Esophagus squamous epithelium (tissue), 5 donors: Measurements from ENCODE around the gene TMEM184B. TPM values are rescaled to one million over a fixed set of nuclear protein-coding genes. Genes with fewer than 3 reads are reported as not detected.

Experiments
- DNase-seq: peaks from one replicate; lab custom pipeline; 2025; lab: John Stamatoyannopoulos, UW
- H3K27ac ChIP-seq, 4 donors: fragments of 200-600 bp; sonication (generic); one replicate each; pipeline ENCODE4 v1.5.1; 2016 to 2019; ENCODE audit warnings: mild to moderate bottlenecking in 1 of 4
- H3K27me3 ChIP-seq, 4 donors: fragments of 200-600 bp; sonication (generic); 1 replicate in 3 of 4; 2 replicates in 1 of 4; pipeline versions ENCODE4 v1.5.1 to v1.6.0; 2017 to 2021; ENCODE audit warnings: antibody characterized with exemption in 1 of 4
- H3K36me3 ChIP-seq, 3 donors: fragments of 200-600 bp; sonication (generic); one replicate each; pipeline ENCODE4 v1.5.1; 2016 to 2019
- H3K4me1 ChIP-seq, 3 donors: fragments of 200-600 bp; sonication (generic); one replicate each; pipeline ENCODE4 v1.5.1; 2017 to 2019
- H3K4me3 ChIP-seq, 4 donors: fragments of 200-600 bp; sonication (generic); 1 replicate in 3 of 4; 2 replicates in 1 of 4; pipeline ENCODE4 v1.5.1; 2016 to 2019; ENCODE audit warnings: mild to moderate bottlenecking in 2 of 4, moderate library complexity in 1 of 4
- H3K9me3 ChIP-seq, 3 donors: fragments of 200-600 bp; sonication (generic); one replicate each; pipeline ENCODE4 v1.5.1; 2016 to 2019
- POLR2A ChIP-seq, 4 donors: fragments of 450-650 bp; IDR thresholded peaks; one replicate each; pipeline ENCODE4 v1.6.1; 2017; ENCODE audit warnings: antibody characterized with exemption in 4 of 4, mild to moderate bottlenecking in 4 of 4, moderate library complexity in 3 of 4
- WGBS, 2 donors: methylation state at CpG; one replicate each; pipeline ENCODE4 v1.1.5; 2018; 5-methylcytosine and 5-hydroxymethylcytosine counted together
- intact Hi-C: fragments of 100-400 bp; cut with DNase I; formaldehyde crosslinking; loops from one replicate; pipeline ENCODE4 v1.15.0; 2022
- total RNA-seq, 4 donors: library from RNA; depleted of rRNA; stranded (reverse); fragments of >200 nt; gene quantifications; one replicate each; pipeline ENCODE4 v1.1.0, GENCODE V29; 2016
- TF ChIP-seq, protein P1 (sequence below), 6 experiments: fragments of 450-650 bp in 4 of 6; fragments of 200-600 bp in 2 of 6; sonication (generic) in 2 of 6; IDR thresholded peaks; one replicate each; pipeline ENCODE4 v1.5.1; 2016 to 2019; ENCODE audit warnings: antibody characterized with exemption in 6 of 6, mild to moderate bottlenecking in 4 of 6, moderate library complexity in 4 of 6
- donor health status: DM: yes; HTN: yes; CAD: no.

Gene TMEM184B
- total RNA-seq, 4 donors from 2014 or later: 22.5 to 55.1 (median 28.3) TPM

DNA sequence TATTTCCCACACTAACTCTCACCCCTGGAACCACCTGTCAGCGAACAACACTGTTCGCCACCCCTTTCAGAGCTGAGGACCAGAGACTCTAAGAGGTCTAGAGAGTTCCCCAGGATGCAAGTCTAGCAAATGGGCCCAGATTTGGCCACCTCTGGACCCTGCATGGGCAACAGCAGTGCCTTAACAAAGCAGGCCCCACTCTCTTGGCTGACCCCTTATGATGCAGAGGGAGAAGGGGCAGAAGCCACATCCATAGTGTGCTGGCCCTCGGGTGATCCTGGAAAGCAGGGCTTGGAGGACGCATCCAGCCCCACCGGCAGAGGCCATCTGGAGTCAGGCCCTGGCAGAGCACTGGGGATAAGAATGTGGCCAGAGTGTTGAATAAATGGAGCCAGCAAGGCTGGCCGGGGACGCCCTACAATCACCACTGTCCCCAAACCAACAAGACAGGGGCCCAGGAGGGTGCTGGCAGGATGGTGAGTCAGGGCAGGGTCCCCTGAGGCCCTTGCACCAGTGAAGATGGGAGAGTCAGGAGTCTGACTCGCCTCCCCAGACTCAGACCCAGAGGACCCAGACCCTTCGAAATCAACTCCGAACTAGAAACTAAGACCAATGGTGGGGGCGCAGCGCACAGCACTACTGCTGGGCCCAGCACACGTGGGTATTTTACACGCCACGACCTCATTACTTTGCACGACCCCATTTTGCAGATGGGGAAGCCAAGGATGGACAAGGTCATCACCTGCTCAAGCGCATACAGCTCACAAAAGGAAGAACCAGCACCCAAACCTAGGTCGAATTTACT is 37.9 kb upstream of the TMEM184B start:
- Histone ChIP-seq H3K27ac (peak overlapping the region; percentile 63 to 99 (median 88)), H3K27me3 (no peaks in the 10 kb centered on the region), H3K4me1 (peaks cover 51 to 99% (median 74%) of the 10 kb centered on the region in 3 donors), H3K4me3 (peak overlapping the region in 1 of 4 donors; percentile 6), H3K36me3 (peaks cover 0 to 51% (median 0%) of the 10 kb centered on the region in 3 donors), H3K9me3 (no peaks in the 10 kb centered on the region)
- no peak for DNase-seq
- TF ChIP-seq, protein P1, sequence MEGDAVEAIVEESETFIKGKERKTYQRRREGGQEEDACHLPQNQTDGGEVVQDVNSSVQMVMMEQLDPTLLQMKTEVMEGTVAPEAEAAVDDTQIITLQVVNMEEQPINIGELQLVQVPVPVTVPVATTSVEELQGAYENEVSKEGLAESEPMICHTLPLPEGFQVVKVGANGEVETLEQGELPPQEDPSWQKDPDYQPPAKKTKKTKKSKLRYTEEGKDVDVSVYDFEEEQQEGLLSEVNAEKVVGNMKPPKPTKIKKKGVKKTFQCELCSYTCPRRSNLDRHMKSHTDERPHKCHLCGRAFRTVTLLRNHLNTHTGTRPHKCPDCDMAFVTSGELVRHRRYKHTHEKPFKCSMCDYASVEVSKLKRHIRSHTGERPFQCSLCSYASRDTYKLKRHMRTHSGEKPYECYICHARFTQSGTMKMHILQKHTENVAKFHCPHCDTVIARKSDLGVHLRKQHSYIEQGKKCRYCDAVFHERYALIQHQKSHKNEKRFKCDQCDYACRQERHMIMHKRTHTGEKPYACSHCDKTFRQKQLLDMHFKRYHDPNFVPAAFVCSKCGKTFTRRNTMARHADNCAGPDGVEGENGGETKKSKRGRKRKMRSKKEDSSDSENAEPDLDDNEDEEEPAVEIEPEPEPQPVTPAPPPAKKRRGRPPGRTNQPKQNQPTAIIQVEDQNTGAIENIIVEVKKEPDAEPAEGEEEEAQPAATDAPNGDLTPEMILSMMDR (IDR thresholded peaks at IDR 0.05): no peak
- TF ChIP-seq POLR2A (IDR thresholded peaks at IDR 0.05): no peak
- intact Hi-C loops: no loop called here
- WGBS, 2 donors: 77 to 80% methylated on average over 12 to 13 of the region's 18 CpGs

DNA sequence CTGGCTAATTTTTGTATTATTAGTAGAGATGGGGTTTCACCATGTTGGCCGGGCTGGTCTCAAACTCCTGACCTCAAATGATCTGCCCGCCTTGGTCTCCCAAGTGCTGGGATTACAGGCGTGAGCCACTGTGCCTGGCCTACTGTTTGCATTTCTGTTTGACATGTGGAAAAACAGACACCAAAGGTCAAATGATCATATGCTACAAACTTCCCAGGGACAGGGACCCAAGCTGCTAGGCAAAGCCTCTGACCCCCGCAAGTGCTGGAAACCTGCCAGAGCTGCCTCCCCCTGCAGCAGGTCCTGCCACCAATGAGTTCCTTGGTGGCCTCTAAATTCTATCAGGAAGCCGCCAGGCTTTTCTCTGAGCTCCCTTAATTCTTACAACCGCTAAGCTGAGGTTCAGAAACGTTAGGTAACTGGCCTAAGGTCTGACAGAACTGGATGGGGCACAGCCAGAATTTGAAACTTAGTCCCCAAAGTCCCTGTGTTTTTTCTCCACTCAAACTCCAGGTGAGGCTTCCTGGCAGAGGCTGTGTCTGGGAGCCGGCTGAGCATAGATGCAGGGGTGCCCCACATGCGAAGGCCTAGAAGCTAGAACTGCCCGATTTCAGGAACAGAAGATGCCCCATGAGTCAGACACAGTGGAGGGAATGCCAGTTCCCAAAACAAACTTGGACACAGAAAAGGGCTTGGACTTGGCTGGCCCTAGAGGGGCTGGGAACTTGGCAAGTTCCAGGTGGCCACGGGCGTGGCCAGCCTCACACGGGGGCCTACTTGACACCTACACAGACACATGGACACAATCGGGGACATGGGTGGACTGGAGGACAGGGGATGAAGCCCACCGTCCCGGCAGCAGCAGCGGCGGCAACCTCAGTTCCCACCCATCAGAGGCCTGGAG is 37.1 kb upstream of the TMEM184B start:
- no peak for DNase-seq
- Histone ChIP-seq H3K9me3 (no peaks in the 10 kb centered on the region), H3K27ac (peak overlapping the region; percentile 63 to 99 (median 88)), H3K36me3 (peaks cover 0 to 51% (median 0%) of the 10 kb centered on the region in 3 donors), H3K4me1 (peaks cover 48 to 99% (median 77%) of the 10 kb centered on the region in 3 donors), H3K27me3 (no peaks in the 10 kb centered on the region), H3K4me3 (peak overlapping the region in 1 of 4 donors; percentile 6)
- TF ChIP-seq POLR2A (IDR thresholded peaks at IDR 0.05): no peak
- TF ChIP-seq, protein P1 (IDR thresholded peaks at IDR 0.05): no peak
- WGBS, 2 donors: 39% methylated on average over 13 of the region's 18 CpGs; no CpG with 5 or more reads in 1 of the 2 donors
- intact Hi-C loops: no loop called here

DNA sequence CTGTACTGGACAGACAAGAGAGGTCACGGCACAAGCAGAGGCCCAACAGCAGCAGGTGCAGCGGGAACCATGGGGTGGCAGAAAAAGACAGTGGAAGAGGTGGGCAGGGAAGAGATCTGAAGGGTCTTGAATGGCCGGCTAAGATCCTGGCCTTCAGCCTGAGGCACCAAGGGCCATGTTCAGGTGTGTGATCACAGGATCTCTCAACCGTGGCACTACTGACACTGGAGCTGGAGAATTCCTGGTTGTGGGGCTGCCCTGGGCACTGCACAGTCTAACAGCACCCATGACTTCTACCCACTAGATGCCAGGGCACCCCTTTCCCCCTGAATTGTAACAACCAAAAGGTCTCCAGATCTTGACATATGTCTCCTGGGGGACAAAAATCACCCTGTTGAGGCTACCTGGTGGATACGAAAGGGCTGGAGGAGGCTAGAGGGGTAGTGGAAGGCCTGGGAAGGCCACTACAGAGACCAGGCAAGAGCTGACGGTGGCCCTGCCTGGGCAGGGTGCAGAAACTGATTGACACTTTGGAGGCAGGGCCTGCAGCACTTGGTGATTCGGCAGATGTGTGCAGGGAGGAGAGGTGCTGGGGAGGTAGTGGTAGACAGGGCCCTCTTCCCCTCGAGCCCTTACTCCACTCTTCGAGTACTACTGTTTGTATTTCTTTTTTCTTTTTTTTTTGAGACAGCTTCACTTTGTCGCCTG is 36.1 kb upstream of the TMEM184B start:
- Histone ChIP-seq H3K9me3 (no peaks in the 10 kb centered on the region), H3K4me1 (peaks cover 40 to 99% (median 77%) of the 10 kb centered on the region in 3 donors), H3K36me3 (peaks cover 0 to 58% (median 0%) of the 10 kb centered on the region in 3 donors), H3K27me3 (no peaks in the 10 kb centered on the region), H3K4me3 (no peak overlapping the region), H3K27ac (peak overlapping the region in 3 of 4 donors; percentile 3 to 99 (median 98))
- no peak for DNase-seq
- 60 to 82% methylated on average over 10 of the region's 10 CpGs for WGBS, 2 donors
- TF ChIP-seq POLR2A (IDR thresholded peaks at IDR 0.05): no peak
- intact Hi-C loops: no loop called here

DNA sequence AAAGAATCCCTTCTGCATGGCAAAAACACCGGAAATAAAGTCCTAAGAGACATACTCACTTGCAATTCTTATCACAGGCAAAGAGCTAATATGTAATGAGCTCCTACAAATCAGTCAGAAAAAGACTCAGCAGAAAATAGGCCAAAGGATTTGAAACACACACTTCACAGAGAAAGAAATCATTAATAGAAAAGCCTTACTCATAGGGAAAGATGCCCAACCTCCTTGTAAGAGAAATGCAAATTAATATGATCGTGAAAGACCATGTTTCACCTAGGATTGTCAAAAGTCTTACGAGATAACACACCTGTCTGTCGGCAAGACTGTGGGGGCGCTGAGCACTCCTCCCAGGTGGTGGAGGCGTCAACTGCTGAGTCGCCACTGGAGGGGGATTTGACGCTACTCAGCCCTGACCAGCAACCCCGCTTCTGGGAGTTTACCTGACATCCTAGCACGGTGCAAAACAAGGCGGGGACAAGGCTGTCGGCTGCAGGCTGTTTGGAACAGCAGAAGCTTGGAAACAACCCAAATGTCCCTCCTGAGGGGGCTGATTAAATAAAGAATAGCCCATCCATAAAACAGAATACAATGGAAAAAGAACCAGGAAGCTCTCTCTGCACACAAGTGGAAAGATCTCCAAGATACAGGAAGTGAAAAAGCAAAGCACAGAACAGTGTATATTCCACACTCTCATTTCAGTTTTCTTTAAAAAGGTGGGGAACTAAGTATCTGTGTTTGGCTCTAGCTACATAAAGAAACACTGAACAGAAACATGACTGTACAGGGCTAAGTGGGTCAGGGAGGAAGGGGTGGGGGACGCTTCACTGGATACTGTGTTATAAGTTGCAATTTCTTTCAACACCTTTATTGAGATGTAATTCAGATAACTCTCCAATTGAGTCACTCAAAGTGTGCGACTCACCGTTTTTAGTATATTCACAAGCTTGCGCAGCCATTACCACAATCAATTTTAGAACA is 33.0 kb upstream of the TMEM184B start:
- H3K4me3 ChIP-seq: peak overlapping the region in 1 of 4 donors; percentile 26
- intact Hi-C loops: no loop called here
- TF ChIP-seq, protein P1 (IDR thresholded peaks at IDR 0.05): no peak
- TF ChIP-seq POLR2A (IDR thresholded peaks at IDR 0.05): no peak
- 20 to 21% methylated on average over 13 to 16 of the region's 16 CpGs for WGBS, 2 donors
- peaks cover 26 to 82% (median 55%) of the 10 kb centered on the region in 3 donors for H3K4me1 ChIP-seq
- no peaks in the 10 kb centered on the region for H3K27me3 ChIP-seq
- no peak for DNase-seq
- peaks cover 6 to 69% (median 17%) of the 10 kb centered on the region in 3 donors for H3K36me3 ChIP-seq
- H3K9me3 ChIP-seq: no peaks in the 10 kb centered on the region
- H3K27ac ChIP-seq: peak overlapping the region; percentile 51 to 73 (median 68)
